ENCODE measurements around the gene STOML2.

- no peak for TF ChIP-seq EZH2 (IDR thresholded peaks at IDR 0.05; ENCODE audit: insufficient read depth, low read length)
- no peak for TF ChIP-seq CTCF (IDR thresholded peaks at IDR 0.05; ENCODE audit: insufficient read depth, low read depth, low read length)
Measured at GRCh38 chr9:35091536-35091935, 11.4 kb downstream of the STOML2 start.
